Ishikawa (cell line): ENCODE measurements around the gene MYH14.

Source experiments
- CREB1 ChIP-seq: IDR thresholded peaks from 2 replicates; pipeline ENCODE4 v1.6.1; 2012; ENCODE audit warnings: low read depth
- EGR1 ChIP-seq: IDR thresholded peaks from 2 replicates; pipeline ENCODE4 v1.6.1; 2012
- EP300 ChIP-seq: IDR thresholded peaks from 2 replicates; pipeline ENCODE4 v1.6.1; 2012; ENCODE audit warnings: borderline replicate concordance
- FOXM1 ChIP-seq: IDR thresholded peaks from 2 replicates; pipeline ENCODE4 v1.6.1; 2012; ENCODE audit warnings: low read depth, borderline replicate concordance
- NFIC ChIP-seq: IDR thresholded peaks from 2 replicates; pipeline ENCODE4 v1.6.1; 2012
- RAD21 ChIP-seq: IDR thresholded peaks from 2 replicates; pipeline ENCODE4 v1.6.1; 2012; ENCODE audit warnings: low read depth
- YY1 ChIP-seq: IDR thresholded peaks from 2 replicates; pipeline ENCODE4 v1.6.1; 2012; ENCODE audit warnings: low read depth
- ZBTB7A ChIP-seq: IDR thresholded peaks from 2 replicates; pipeline ENCODE4 v1.6.1; 2012; ENCODE audit warnings: low read depth
- TF ChIP-seq, protein P1 (sequence below): IDR thresholded peaks from 2 replicates; pipeline ENCODE4 v1.6.1; 2012
- TF ChIP-seq, protein P2 (sequence below): IDR thresholded peaks from 2 replicates; pipeline ENCODE4 v1.6.1; 2012; ENCODE audit warnings: low read depth, mild to moderate bottlenecking

DNA sequence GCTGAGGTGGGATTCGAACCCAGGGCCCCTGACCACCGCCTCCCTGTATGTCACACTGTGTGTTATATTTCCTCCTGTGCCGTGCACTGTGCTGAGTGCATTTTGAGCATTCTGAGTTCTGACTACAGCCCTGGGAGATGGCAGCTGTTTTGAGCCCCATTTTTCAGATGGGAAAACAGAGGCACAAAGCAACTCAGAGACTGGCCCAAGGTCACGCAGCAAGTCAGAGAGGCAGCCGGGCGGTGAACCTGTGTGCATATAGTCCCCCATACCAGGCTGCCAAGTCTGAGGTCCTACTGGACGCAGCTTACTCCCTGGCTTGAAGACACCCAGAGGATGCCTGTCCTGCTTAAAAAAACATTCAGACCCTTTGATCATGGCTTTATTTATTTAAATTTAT, 17.7 kb downstream of the MYH14 start:
- TF ChIP-seq, protein P1, sequence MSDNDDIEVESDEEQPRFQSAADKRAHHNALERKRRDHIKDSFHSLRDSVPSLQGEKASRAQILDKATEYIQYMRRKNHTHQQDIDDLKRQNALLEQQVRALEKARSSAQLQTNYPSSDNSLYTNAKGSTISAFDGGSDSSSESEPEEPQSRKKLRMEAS = no peak
- TF ChIP-seq, protein P2, sequence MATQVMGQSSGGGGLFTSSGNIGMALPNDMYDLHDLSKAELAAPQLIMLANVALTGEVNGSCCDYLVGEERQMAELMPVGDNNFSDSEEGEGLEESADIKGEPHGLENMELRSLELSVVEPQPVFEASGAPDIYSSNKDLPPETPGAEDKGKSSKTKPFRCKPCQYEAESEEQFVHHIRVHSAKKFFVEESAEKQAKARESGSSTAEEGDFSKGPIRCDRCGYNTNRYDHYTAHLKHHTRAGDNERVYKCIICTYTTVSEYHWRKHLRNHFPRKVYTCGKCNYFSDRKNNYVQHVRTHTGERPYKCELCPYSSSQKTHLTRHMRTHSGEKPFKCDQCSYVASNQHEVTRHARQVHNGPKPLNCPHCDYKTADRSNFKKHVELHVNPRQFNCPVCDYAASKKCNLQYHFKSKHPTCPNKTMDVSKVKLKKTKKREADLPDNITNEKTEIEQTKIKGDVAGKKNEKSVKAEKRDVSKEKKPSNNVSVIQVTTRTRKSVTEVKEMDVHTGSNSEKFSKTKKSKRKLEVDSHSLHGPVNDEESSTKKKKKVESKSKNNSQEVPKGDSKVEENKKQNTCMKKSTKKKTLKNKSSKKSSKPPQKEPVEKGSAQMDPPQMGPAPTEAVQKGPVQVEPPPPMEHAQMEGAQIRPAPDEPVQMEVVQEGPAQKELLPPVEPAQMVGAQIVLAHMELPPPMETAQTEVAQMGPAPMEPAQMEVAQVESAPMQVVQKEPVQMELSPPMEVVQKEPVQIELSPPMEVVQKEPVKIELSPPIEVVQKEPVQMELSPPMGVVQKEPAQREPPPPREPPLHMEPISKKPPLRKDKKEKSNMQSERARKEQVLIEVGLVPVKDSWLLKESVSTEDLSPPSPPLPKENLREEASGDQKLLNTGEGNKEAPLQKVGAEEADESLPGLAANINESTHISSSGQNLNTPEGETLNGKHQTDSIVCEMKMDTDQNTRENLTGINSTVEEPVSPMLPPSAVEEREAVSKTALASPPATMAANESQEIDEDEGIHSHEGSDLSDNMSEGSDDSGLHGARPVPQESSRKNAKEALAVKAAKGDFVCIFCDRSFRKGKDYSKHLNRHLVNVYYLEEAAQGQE = no peak
- TF ChIP-seq EGR1 (no peak), CREB1 (no peak), ZBTB7A (no peak), NFIC (no peak), YY1 (no peak), EP300 (no peak), RAD21 (no peak), FOXM1 (no peak)
